Tibial nerve (tissue), 4 donors: ENCODE measurements around the gene KCNH1. TPM values are rescaled to one million over a fixed set of nuclear protein-coding genes. Genes with fewer than 3 reads are reported as not detected.

Source experiments
- DNase-seq, 2 donors: peaks; one replicate each; pipeline ENCODE4 v3.0.0-alpha.2; 2019; ENCODE audit warnings: low spot score in 2 of 2
- H3K27ac ChIP-seq, 4 donors: fragments of 200-600 bp; sonication (generic) in 3 of 4; one replicate each; pipeline ENCODE4 v1.5.1; 2017 to 2019; ENCODE audit warnings: mild to moderate bottlenecking in 1 of 4
- H3K27me3 ChIP-seq, 2 donors: fragments of 200-600 bp; sonication (generic) in 1 of 2; one replicate each; pipeline versions ENCODE4 v1.5.1 to v1.6.0; 2017 to 2019
- H3K36me3 ChIP-seq, 3 donors: fragments of 200-600 bp; sonication (generic); one replicate each; pipeline ENCODE4 v1.5.1; 2018 to 2019
- H3K4me1 ChIP-seq, 4 donors: fragments of 200-600 bp; sonication (generic) in 3 of 4; one replicate each; pipeline ENCODE4 v1.5.1; 2017 to 2019
- H3K4me3 ChIP-seq, 4 donors: fragments of 200-600 bp; sonication (generic) in 3 of 4; one replicate each; pipeline ENCODE4 v1.5.1; 2017 to 2019; ENCODE audit warnings: mild to moderate bottlenecking in 1 of 4, moderate library complexity in 1 of 4
- H3K9me3 ChIP-seq, 4 donors: fragments of 200-600 bp; sonication (generic) in 3 of 4; one replicate each; pipeline ENCODE4 v1.5.1; 2017 to 2019
- CTCF ChIP-seq, 5 experiments: fragments of 200-600 bp in 3 of 5; fragments of 450-650 bp in 2 of 5; sonication (generic) in 3 of 5; IDR thresholded peaks; one replicate each; pipeline ENCODE4 v1.5.1; 2016 to 2019; ENCODE audit warnings: antibody characterized with exemption in 5 of 5, mild to moderate bottlenecking in 3 of 5, moderate library complexity in 2 of 5
- EP300 ChIP-seq, 2 donors: sonication (generic); formaldehyde crosslinking; IDR thresholded peaks; one replicate each; pipeline ENCODE4 v1.6.1; 2017; ENCODE audit warnings: antibody characterized with exemption in 2 of 2, mild to moderate bottlenecking in 1 of 2
- POLR2A ChIP-seq, 2 donors: fragments of 450-650 bp; IDR thresholded peaks; one replicate each; pipeline ENCODE4 v1.6.1; 2017; ENCODE audit warnings: antibody characterized with exemption in 2 of 2, mild to moderate bottlenecking in 2 of 2, moderate library complexity in 2 of 2
- WGBS, 2 donors: methylation state at CpG; one replicate each; pipeline ENCODE4 v1.1.5; 2018; 5-methylcytosine and 5-hydroxymethylcytosine counted together
- total RNA-seq, 4 donors: library from RNA; depleted of rRNA; stranded (reverse); fragments of >200 nt; gene quantifications; one replicate each; pipeline ENCODE4 v1.1.0, GENCODE V29; 2016

KCNH1 gene
- total RNA-seq, 4 donors from 2014 or later, result 1.9 to 10.0 (median 3.6) TPM

- H3K27me3 ChIP-seq, result no peaks in the 10 kb centered on the region
- no peak for DNase-seq
- no peak for TF ChIP-seq POLR2A (IDR thresholded peaks at IDR 0.05)
- no peak for TF ChIP-seq CTCF (IDR thresholded peaks at IDR 0.05)
- TF ChIP-seq EP300 (IDR thresholded peaks at IDR 0.05), result no peak
- H3K4me1 ChIP-seq, result no peaks in the 10 kb centered on the region
- H3K9me3 ChIP-seq, result peaks cover 0 to 8% (median 2%) of the 10 kb centered on the region in 4 donors
- no peak overlapping the region for H3K27ac ChIP-seq
- H3K4me3 ChIP-seq, result no peak overlapping the region
- H3K36me3 ChIP-seq, result no peaks in the 10 kb centered on the region
These were observed 255.4 kb downstream of the KCNH1 start for GRCh38 chr1:210878564-210878963.

GRCh38 chr1:210876275-210876674 lies 257.7 kb downstream of the KCNH1 start:
- no peak for TF ChIP-seq EP300 (IDR thresholded peaks at IDR 0.05)
- TF ChIP-seq POLR2A (IDR thresholded peaks at IDR 0.05), result no peak
- no peak for TF ChIP-seq CTCF (IDR thresholded peaks at IDR 0.05)
- Histone ChIP-seq H3K27ac (no peak overlapping the region), H3K27me3 (no peaks in the 10 kb centered on the region), H3K36me3 (no peaks in the 10 kb centered on the region), H3K4me3 (no peak overlapping the region), H3K9me3 (peaks cover 0 to 8% (median 2%) of the 10 kb centered on the region in 4 donors), H3K4me1 (no peaks in the 10 kb centered on the region)
- no peak for DNase-seq

- 74 to 88% methylated on average over 2 of the region's 2 CpGs for WGBS, 2 donors
- DNase-seq, result no peak
- H3K36me3 ChIP-seq, result no peaks in the 10 kb centered on the region
- H3K4me1 ChIP-seq, result no peaks in the 10 kb centered on the region
- H3K9me3 ChIP-seq, result peaks cover 0 to 28% (median 1%) of the 10 kb centered on the region in 4 donors
- no peak overlapping the region for H3K27ac ChIP-seq
- no peaks in the 10 kb centered on the region for H3K27me3 ChIP-seq
- H3K4me3 ChIP-seq, result no peak overlapping the region
- TF ChIP-seq CTCF (IDR thresholded peaks at IDR 0.05) (no peak), POLR2A (IDR thresholded peaks at IDR 0.05) (no peak)
These were observed 267.4 kb downstream of the KCNH1 start for GRCh38 chr1:210866532-210866931.

- H3K4me1 ChIP-seq, result no peaks in the 10 kb centered on the region
- no peaks in the 10 kb centered on the region for H3K27me3 ChIP-seq
- 31 to 37% methylated on average over 1 of the region's 1 CpG for WGBS, 2 donors
- TF ChIP-seq EP300 (IDR thresholded peaks at IDR 0.05) (no peak), CTCF (IDR thresholded peaks at IDR 0.05) (no peak), POLR2A (IDR thresholded peaks at IDR 0.05) (no peak)
- no peak for DNase-seq
- no peak overlapping the region for H3K27ac ChIP-seq
- H3K4me3 ChIP-seq, result no peak overlapping the region
- H3K9me3 ChIP-seq, result no peaks in the 10 kb centered on the region
- no peaks in the 10 kb centered on the region for H3K36me3 ChIP-seq
These were observed 276.2 kb downstream of the KCNH1 start for GRCh38 chr1:210857705-210858104.

- Histone ChIP-seq H3K9me3 (no peaks in the 10 kb centered on the region), H3K4me1 (no peaks in the 10 kb centered on the region), H3K27me3 (no peaks in the 10 kb centered on the region), H3K36me3 (no peaks in the 10 kb centered on the region), H3K27ac (no peak overlapping the region), H3K4me3 (no peak overlapping the region)
- no peak for DNase-seq
- WGBS, 2 donors, result 74 to 75% methylated on average over 5 of the region's 5 CpGs
- TF ChIP-seq POLR2A (IDR thresholded peaks at IDR 0.05) (no peak), EP300 (IDR thresholded peaks at IDR 0.05) (no peak), CTCF (IDR thresholded peaks at IDR 0.05) (no peak)
These were observed 276.7 kb downstream of the KCNH1 start for GRCh38 chr1:210857146-210857663.
